DND-41 (cell line): ENCODE data around the gene RPUSD2.

Experiments
- ATAC-seq: fragments of 200-7000 bp; cut with Tn5 transposase; 3 replicates; pipeline ENCODE4 v1.9.1; 2021; ENCODE audit warnings: low read depth; ENCODE audit not compliant: insufficient read depth
- DNase-seq: peaks from one replicate; pipeline ENCODE4 v3.0.0-alpha.2; 2020
- H2AFZ ChIP-seq: 2 replicates; pipeline ENCODE4 v1.6.0; 2012; ENCODE audit warnings: low read depth, low read length
- H3K27ac ChIP-seq: 2 replicates; pipeline ENCODE4 v1.5.1; 2012; ENCODE audit warnings: low read length, inconsistent platforms
- H3K27me3 ChIP-seq: fragments of 200-600 bp; sonication (generic); 2 replicates; pipeline ENCODE4 v1.6.0; 2012; ENCODE audit warnings: low read length, mild to moderate bottlenecking, inconsistent platforms; ENCODE audit not compliant: insufficient read depth, poor library complexity
- H3K36me3 ChIP-seq: 2 replicates; pipeline ENCODE4 v1.5.1; 2012; ENCODE audit warnings: low read length, inconsistent platforms; ENCODE audit not compliant: insufficient read depth
- H3K4me1 ChIP-seq: 2 replicates; pipeline ENCODE4 v1.5.1; 2012; ENCODE audit warnings: mild to moderate bottlenecking, low read length; ENCODE audit not compliant: insufficient read depth
- H3K4me2 ChIP-seq: 2 replicates; pipeline ENCODE4 v1.6.0; 2012; ENCODE audit warnings: mild to moderate bottlenecking, moderate library complexity, low read length, inconsistent platforms; ENCODE audit not compliant: insufficient read depth
- H3K4me3 ChIP-seq, 2 experiments: fragments of 200-600 bp in 1 of 2; shearing (Covaris generic) in 1 of 2; 2 replicates each; pipeline ENCODE4 v1.5.1; 2012 to 2016; ENCODE audit warnings: inconsistent platforms in 2 of 2, low read length in 2 of 2, mild to moderate bottlenecking in 2 of 2, low read depth in 1 of 2, moderate library complexity in 1 of 2
- H3K79me2 ChIP-seq: 2 replicates; pipeline ENCODE4 v1.6.0; 2012; ENCODE audit warnings: low read length, inconsistent platforms; ENCODE audit not compliant: insufficient read depth
- H3K9ac ChIP-seq: 2 replicates; pipeline ENCODE4 v1.6.0; 2012; ENCODE audit warnings: low read depth, mild to moderate bottlenecking, inconsistent platforms, low read length, moderate library complexity
- H3K9me3 ChIP-seq: 2 replicates; pipeline ENCODE4 v1.5.1; 2012; ENCODE audit warnings: low read length, moderate library complexity, mild to moderate bottlenecking, inconsistent platforms; ENCODE audit not compliant: insufficient read depth, severe bottlenecking
- H4K20me1 ChIP-seq: 2 replicates; pipeline ENCODE4 v1.6.0; 2012; ENCODE audit warnings: low read length; ENCODE audit not compliant: insufficient read depth
- CTCF ChIP-seq: IDR thresholded peaks from 2 replicates; pipeline ENCODE4 v1.5.1; 2012; ENCODE audit warnings: borderline replicate concordance, low read length, moderate library complexity, mild to moderate bottlenecking; ENCODE audit not compliant: poor library complexity, severe bottlenecking; ENCODE audit errors: extremely low read depth
- EZH2 ChIP-seq: IDR thresholded peaks from 3 replicates; pipeline ENCODE4 v1.6.1; 2012; ENCODE audit warnings: borderline replicate concordance, low read depth, mild to moderate bottlenecking, moderate library complexity, low read length, inconsistent platforms; ENCODE audit not compliant: severe bottlenecking

Gene RPUSD2

DNA sequence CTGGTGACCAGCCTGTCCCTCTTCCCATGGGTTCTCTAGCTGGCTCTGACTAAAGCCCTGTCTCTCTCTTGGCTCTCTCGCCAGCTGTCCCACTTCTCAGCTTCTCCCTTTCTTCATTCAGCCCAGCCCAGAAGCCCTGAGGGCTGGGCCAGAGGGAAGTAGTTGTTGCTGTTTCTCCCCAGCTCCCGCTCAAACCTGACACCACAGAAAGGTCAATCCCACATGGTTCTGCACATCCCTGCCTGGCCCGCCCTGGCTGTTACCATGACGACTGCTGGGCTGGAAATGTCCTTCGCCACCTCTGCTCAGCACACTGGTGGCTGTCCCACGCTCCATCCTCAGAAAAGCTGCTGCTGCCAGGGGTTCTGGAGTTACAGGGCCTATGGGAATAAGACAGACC lies 30.1 kb upstream of the RPUSD2 start:
- no peaks in the 10 kb centered on the region for H3K36me3 ChIP-seq
- TF ChIP-seq EZH2 (no peak), CTCF (no peak)
- H3K4me2 ChIP-seq, result no peak overlapping the region
- H4K20me1 ChIP-seq, result no peaks in the 10 kb centered on the region
- no peaks in the 10 kb centered on the region for H3K4me1 ChIP-seq
- H3K27me3 ChIP-seq, result no peaks in the 10 kb centered on the region
- no peak overlapping the region for H3K4me3 ChIP-seq
- no peak overlapping the region for H2AFZ ChIP-seq
- H3K9me3 ChIP-seq, result no peaks in the 10 kb centered on the region
- no peak overlapping the region for H3K27ac ChIP-seq
- DNase-seq (no peak), ATAC-seq (no peak)
- no peak overlapping the region for H3K9ac ChIP-seq
- H3K79me2 ChIP-seq, result no peaks in the 10 kb centered on the region

- Histone ChIP-seq H3K9ac (no peak overlapping the region), H3K4me3 (no peak overlapping the region), H3K27ac (no peak overlapping the region), H3K4me2 (no peak overlapping the region), H3K9me3 (no peaks in the 10 kb centered on the region), H3K4me1 (no peaks in the 10 kb centered on the region), H3K79me2 (no peaks in the 10 kb centered on the region), H4K20me1 (no peaks in the 10 kb centered on the region), H2AFZ (no peak overlapping the region), H3K36me3 (no peaks in the 10 kb centered on the region), H3K27me3 (no peaks in the 10 kb centered on the region)
- ATAC-seq (no peak), DNase-seq (no peak)
- TF ChIP-seq CTCF, result no peak
- no peak for TF ChIP-seq EZH2
These were observed 26.0 kb upstream of the RPUSD2 start for GRCh38 chr15:40543082-40543481.

GRCh38 chr15:40543631-40544294 lies 25.3 kb upstream of the RPUSD2 start:
- DNase-seq, result no peak
- Histone ChIP-seq H3K9me3 (no peaks in the 10 kb centered on the region), H3K4me2 (no peak overlapping the region), H3K27me3 (no peaks in the 10 kb centered on the region), H3K4me3 (no peak overlapping the region), H4K20me1 (no peaks in the 10 kb centered on the region), H2AFZ (no peak overlapping the region), H3K9ac (no peak overlapping the region), H3K27ac (no peak overlapping the region; the same call in 1 of the 2 replicates), H3K79me2 (no peaks in the 10 kb centered on the region), H3K4me1 (no peaks in the 10 kb centered on the region), H3K36me3 (no peaks in the 10 kb centered on the region)
- peak; percentile 72 for ATAC-seq
- no peak for TF ChIP-seq CTCF
- TF ChIP-seq EZH2, result no peak

GRCh38 chr15:40545457-40545856 lies 23.6 kb upstream of the RPUSD2 start:
- Histone ChIP-seq H4K20me1 (no peaks in the 10 kb centered on the region), H3K9ac (no peak overlapping the region), H3K79me2 (no peaks in the 10 kb centered on the region), H3K36me3 (peaks cover 8% of the 10 kb centered on the region), H3K27ac (no peak overlapping the region), H3K4me1 (no peaks in the 10 kb centered on the region), H3K9me3 (no peaks in the 10 kb centered on the region), H3K27me3 (no peaks in the 10 kb centered on the region), H2AFZ (no peak overlapping the region), H3K4me2 (no peak overlapping the region), H3K4me3 (no peak overlapping the region)
- DNase-seq, result no peak
- no peak for ATAC-seq
- no peak for TF ChIP-seq EZH2
- peak; percentile 27 for TF ChIP-seq CTCF
